Middle frontal gyrus (tissue), 1 donor: ENCODE data around the gene HLA-B.
A peak's percentile ranks its signal among the peaks of the same experiment; 100 is the strongest.
"Not testable (repeated sequence)": the region's sequence is repeated elsewhere in the genome, so short reads cannot be mapped to it uniquely, and the experiment has no call there.

Source experiments
- DNase-seq: peaks from one replicate; pipeline ENCODE4 v3.0.0-alpha.2; 2015; ENCODE audit warnings: low spot score; ENCODE audit errors: extremely low spot score

The HLA-B gene

DNA sequence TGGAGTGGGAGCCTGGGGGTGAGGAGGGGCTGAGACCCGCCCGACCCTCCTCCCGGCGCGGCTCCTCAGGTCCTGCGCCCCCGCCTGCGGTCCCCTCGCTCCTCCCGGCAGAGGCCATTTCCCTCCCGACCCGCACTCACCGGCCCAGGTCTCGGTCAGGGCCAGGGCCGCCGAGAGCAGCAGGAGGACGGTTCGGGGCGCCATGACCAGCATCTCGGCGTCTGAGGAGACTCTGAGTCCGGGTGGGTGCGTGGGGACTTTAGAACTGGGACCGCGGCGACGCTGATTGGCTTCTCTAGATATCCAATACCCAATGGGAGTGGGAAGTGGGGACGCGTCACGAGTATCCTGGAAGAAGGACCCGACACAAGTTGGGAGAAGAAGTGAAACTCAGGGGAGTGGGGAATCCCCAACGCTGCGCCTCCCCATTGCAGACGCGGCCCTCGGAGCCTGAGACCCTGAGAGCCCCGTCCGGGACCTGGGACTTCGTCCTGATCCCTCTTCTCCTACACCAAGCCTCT, at the start of gene HLA-B:
HLA-B (minus strand) TSS at position 234 of the 521 bp plus-strand sequence; CDS start at position 213, 21 bp downstream.
- peak; percentile 16 for DNase-seq

GRCh38 chr6:31405996-31406395, 49.0 kb upstream of the HLA-B start:
- DNase-seq = no peak

DNA sequence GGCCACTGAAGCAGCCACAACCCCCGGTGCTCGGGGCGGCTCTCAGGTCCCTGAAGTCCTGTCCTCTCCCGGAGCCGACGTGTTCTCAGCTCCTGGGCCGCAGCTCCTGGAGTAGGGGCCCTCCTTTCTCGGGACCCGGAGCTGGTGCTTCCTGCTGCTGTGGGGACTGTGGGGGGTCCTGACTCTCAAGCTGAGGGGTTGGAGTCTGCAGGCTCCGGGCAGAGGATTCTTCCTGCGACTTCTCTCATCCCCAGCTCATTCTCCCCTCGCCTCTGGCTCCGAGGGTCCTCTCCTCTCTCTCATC, 47.0 kb upstream of the HLA-B start:
- not testable (repeated sequence) for DNase-seq

GRCh38 chr6:31403283-31404060, 46.5 kb upstream of the HLA-B start, which contains the start of gene MICA:
MICA (plus strand) TSS chr6:31403595; CDS start chr6:31403633, 38 bp downstream.
- DNase-seq = peak; percentile 47

- no peak for DNase-seq
These were observed 45.6 kb upstream of the HLA-B start for GRCh38 chr6:31402324-31403282.

GRCh38 chr6:31401403-31401802, 44.4 kb upstream of the HLA-B start:
- no peak for DNase-seq

DNA sequence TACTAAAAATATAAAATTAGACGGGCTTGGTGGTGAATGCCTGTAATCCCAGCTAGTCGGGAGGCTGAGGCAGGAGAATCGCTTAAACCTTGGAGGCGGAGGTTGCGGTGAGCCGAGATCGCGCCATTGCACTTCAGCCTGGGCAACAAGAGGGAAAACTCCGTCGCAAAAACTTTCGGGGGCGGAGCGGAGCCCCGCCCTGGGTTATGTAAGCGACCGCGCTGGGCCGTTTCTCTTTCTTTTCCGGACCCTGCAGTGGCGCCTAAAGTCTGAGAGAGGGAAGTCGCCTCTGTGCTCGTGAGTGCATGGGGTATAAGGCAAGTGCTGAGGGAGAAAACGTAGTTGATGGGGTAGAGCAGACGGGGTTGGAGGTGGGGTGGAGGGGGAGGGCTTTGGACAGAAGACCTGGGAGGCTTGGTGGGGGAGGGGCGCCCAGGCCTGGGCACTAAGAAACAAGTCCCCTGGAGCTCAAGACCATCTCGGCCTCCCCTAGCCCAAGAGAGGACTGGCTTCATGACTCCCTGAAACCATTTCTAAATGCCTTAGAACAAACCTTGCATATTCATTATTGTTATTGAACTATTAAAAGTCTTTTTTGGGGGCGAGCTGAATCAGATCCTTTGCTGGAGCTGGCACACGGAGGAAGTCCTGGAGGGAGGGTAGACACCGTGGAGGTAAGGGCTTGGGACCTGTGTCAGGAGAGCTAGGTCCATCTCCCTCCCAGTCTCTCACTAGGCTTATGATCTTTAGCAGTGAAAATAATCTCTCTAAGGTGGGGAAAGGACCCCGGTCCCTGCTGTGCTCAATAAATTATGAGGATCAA, 43.7 kb upstream of the HLA-B start:
- no peak for DNase-seq

DNA sequence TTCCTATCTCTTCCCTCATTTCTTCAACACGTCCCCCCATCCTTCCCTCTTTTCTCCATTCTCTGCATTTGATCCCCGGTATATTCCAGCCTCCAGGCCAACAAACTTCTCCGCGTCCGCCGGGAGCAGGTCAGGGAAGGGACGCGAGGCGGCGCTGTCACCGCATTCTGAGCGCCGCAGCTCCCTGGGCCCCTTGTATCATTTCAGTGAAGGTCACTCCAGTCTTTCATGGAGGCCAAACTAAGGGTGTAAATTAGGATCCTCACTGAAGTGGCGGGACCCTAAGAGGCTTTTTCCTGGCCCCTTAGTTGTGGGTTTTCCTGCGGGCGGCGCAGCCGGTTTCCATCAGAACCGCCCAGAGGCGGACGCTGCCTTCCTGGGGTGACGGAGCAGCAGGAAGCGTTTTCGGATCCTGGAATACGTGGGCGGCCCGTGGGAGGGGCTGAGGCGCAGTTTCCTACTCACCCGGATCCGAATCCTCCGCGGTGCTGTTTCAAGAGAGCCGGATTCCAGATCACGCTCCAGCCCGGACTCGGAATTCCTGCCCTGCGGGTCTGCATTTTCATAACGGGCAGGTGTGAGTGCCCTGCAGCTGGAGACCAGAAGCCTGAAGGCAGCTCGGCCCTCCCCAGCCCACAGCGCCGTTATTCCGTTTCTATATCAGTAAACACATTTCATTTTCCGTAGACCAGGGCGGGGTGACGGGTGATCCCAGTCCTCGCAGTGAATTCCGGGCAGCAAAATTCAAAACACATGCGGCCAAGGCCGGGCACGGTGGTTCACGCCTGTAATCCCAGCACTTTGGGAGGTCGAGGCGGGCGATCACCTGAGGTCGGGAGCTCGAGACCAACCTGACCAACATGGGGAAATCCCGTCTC, 42.8 kb upstream of the HLA-B start:
- DNase-seq = peak; percentile 57

GRCh38 chr6:31397901-31398525, 41.0 kb upstream of the HLA-B start:
- DNase-seq = no peak

DNA sequence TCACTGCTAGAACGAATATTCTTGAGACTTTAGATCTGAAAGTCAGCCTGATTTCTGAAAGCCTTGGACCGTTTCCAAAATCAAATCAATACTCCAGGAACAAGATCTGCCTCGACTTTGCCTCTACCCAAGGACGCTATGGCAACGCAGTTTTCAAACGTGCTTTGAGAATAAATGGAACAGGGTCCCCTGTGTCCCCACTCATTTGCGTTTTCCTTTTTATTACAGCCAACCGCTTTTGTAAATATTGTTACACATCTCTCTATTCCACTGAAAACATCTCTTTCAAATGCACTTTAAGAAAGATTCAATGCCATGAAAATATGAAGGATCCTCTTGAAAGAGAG, 40.1 kb upstream of the HLA-B start:
- DNase-seq = not testable (repeated sequence)

- DNase-seq = peak; percentile 66
These were observed 39.6 kb upstream of the HLA-B start for GRCh38 chr6:31396422-31397152.

GRCh38 chr6:31395832-31396231, 38.9 kb upstream of the HLA-B start:
- DNase-seq = no peak

GRCh38 chr6:31394381-31394780, 37.4 kb upstream of the HLA-B start:
- no peak for DNase-seq

GRCh38 chr6:31393932-31394331, 37.0 kb upstream of the HLA-B start:
- DNase-seq = no peak

DNA sequence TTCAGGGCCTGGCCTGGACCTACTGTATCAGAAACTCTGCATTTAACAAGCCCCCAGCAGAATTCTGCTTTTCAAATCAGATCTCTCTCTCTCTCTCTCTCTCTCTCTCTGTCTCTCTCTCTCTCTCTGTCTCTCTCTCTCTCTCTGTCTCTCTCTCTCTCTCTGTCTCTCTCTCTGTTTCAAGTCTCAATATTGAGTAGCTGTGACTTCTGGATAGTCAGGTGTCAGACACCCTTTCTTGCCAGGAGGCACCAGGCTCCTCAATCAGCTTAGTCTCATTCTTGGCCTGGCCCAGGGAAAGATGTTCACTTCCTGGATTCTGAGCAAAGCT, 32.8 kb upstream of the HLA-B start:
- DNase-seq = not testable (repeated sequence)

DNA sequence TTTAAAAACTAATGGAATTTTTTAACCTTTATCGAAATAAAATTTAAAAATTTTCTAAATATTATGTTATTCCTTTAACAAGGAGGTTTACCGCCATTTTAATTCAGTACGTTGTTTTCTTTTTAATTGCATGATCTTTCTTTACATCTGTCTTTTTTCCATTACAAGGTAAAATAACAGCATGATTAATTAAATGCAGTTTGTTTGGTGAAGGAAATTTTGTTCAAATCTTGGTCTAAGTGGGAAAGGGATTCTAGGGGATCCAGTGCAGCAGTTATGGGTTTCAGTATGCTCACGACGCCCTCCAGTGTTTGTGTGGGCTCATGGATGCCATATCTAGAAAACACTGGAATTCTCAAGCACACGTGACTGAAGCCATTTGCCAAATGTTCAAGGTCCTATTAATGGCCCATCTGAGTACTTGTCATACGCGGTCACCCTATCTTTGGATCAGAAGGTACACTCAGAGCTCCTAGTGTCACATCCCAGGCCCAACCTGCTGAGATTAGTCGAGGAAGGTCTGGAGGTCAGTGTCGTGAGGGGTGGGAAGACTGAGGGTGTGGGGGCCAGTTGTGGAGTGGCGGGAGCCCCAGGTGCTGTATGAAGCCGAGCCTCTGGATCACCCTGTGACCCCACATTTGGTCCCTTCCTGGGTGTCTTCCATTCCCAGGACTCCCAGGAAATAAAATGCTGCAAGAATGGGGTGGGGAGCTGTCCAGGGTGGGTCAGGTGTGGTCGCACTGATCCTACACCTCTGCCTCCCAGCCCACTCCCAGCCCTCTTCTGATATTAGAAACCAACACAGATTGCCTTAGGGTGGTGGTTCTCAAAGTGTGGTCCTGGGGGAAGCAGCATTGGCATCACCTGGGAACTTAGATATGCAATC, 32.2 kb upstream of the HLA-B start:
- DNase-seq = not testable (repeated sequence)

GRCh38 chr6:31386977-31387376, 30.0 kb upstream of the HLA-B start:
- DNase-seq = no peak

DNA sequence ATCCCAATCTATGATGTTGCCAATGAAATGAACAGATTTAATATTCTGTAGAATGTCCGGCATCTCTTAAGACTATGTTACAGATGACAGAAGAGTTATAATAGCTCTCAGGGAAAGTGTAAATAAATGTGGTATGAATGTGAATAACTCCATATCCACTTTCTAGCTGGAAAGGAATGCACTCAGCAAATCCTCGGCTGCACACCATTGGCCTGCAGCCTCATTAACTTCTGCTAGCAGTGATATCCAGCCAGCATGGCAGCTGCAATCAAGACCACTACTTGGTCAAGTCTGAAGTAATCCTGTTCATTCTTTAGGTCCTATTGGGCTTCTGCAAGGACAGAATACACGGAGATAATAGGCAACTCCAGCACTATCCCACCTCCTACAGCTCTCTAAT, 29.1 kb upstream of the HLA-B start:
- DNase-seq = no peak
